Neural cell (in vitro differentiated cells): ENCODE results near the gene MAGEF1.

Source experiments
- CTCF ChIP-seq: fragments of 450-650 bp; IDR thresholded peaks from 2 replicates; pipeline ENCODE4 v1.5.1; 2014; ENCODE audit warnings: antibody characterized with exemption, mild to moderate bottlenecking, moderate library complexity; ENCODE audit not compliant: poor library complexity, severe bottlenecking
- EP300 ChIP-seq: fragments of 450-650 bp; conservative IDR thresholded peaks from 2 replicates; pipeline ENCODE4 v1.6.1; 2014; ENCODE audit warnings: antibody characterized with exemption, mild to moderate bottlenecking, moderate library complexity; ENCODE audit not compliant: poor library complexity, severe bottlenecking
- EZH2 ChIP-seq: fragments of 200-600, 300-800 bp; shearing (Covaris generic), sonication (generic); IDR thresholded peaks from 2 replicates; pipeline ENCODE4 v1.6.1; 2014; ENCODE audit warnings: antibody characterized with exemption, low read length, borderline replicate concordance, mild to moderate bottlenecking; ENCODE audit not compliant: insufficient read depth, poor library complexity, severe bottlenecking
- MXI1 ChIP-seq: fragments of 450-650 bp; conservative IDR thresholded peaks from 2 replicates; pipeline ENCODE4 v1.6.1; 2014; ENCODE audit warnings: antibody characterized with exemption, mild to moderate bottlenecking; ENCODE audit not compliant: poor library complexity, severe bottlenecking
- POLR2AphosphoS5 ChIP-seq: IDR thresholded peaks from 2 replicates; pipeline ENCODE4 v1.6.1; 2012
- RAD21 ChIP-seq: fragments of 450-650 bp; conservative IDR thresholded peaks from 2 replicates; pipeline ENCODE4 v1.6.1; 2014; ENCODE audit warnings: antibody characterized with exemption, mild to moderate bottlenecking, moderate library complexity
- REST ChIP-seq: IDR thresholded peaks from 2 replicates; pipeline ENCODE4 v1.6.1; 2012; ENCODE audit warnings: borderline replicate concordance
- SMC3 ChIP-seq: fragments of 450-650 bp; conservative IDR thresholded peaks from 2 replicates; pipeline ENCODE4 v1.6.1; 2014; ENCODE audit warnings: antibody characterized with exemption, mild to moderate bottlenecking, moderate library complexity; ENCODE audit not compliant: poor library complexity
- TAF1 ChIP-seq: IDR thresholded peaks from 2 replicates; pipeline ENCODE4 v1.6.1; 2012; ENCODE audit warnings: low read depth

DNA sequence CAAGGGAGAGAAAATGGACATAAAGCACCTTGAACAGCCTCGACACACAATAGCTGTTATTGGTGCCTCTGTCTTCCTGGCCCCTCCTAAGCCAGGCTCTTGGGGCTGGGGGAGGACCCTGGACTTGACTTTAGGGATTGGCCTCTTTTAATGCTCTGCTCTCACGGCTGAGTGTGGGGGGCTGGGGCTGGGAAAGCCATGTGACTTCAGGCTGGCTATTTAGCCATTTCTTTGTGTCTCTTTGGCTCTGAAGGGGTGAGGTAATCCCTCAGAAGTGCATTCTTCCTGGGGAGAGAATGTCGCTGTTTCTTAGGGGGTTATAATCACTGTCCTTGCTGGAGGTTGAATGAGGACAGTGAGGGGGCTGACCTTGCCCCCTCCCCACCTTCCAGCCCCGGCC lies 26.2 kb downstream of the MAGEF1 start:
- TF ChIP-seq REST: no peak
- TF ChIP-seq CTCF: no peak
- no peak for TF ChIP-seq POLR2AphosphoS5
- TF ChIP-seq TAF1: no peak
- TF ChIP-seq EP300: no peak
- TF ChIP-seq EZH2: no peak
- TF ChIP-seq RAD21: no peak
- no peak for TF ChIP-seq SMC3
- no peak for TF ChIP-seq MXI1
